GM12875 (cell line): ENCODE data around the gene SLC51B.
"Not testable (repeated sequence)": the region's sequence is repeated elsewhere in the genome, so short reads cannot be mapped to it uniquely, and the experiment has no call there.

ENCODE experiments used
- H3K4me3 ChIP-seq: one replicate; pipeline ENCODE4 v1.5.1; 2011; ENCODE audit warnings: low read depth, low read length, control low read depth
- CTCF ChIP-seq: IDR thresholded peaks from 2 replicates; pipeline ENCODE4 v1.5.1; 2011; ENCODE audit warnings: low read depth, mild to moderate bottlenecking, control low read depth, inconsistent platforms, low read length, moderate library complexity, borderline replicate concordance; ENCODE audit not compliant: insufficient read depth

SLC51B gene

GRCh38 chr15:65071381-65071811 lies 26.2 kb downstream of the SLC51B start:
- TF ChIP-seq CTCF = no peak

GRCh38 chr15:65072027-65072426 lies 26.8 kb downstream of the SLC51B start:
- no peak overlapping the region for H3K4me3 ChIP-seq
- no peak for TF ChIP-seq CTCF

More at GRCh38 chr15:65071381-65071811, 26.2 kb downstream of the SLC51B start:
- H3K4me3 ChIP-seq = no peak overlapping the region

GRCh38 chr15:65072617-65073016 lies 27.4 kb downstream of the SLC51B start:
- no peak for TF ChIP-seq CTCF

GRCh38 chr15:65074946-65075345 lies 29.8 kb downstream of the SLC51B start:
- not testable (repeated sequence) for H3K4me3 ChIP-seq

More at GRCh38 chr15:65072617-65073016, 27.4 kb downstream of the SLC51B start:
- no peak overlapping the region for H3K4me3 ChIP-seq

GRCh38 chr15:65075607-65076395 lies 30.6 kb downstream of the SLC51B start:
- H3K4me3 ChIP-seq = not testable (repeated sequence)

- H3K4me3 ChIP-seq = no peak within 1 kb of the TSS
- no peak for TF ChIP-seq CTCF
These were observed 31.5 kb downstream of the SLC51B start, which contains the start of gene KBTBD13 for GRCh38 chr15:65076486-65077290. Gene KBTBD13, plus strand, starts transcription at chr15:65076746. Its CDS starts 70 bp downstream, at chr15:65076816.

GRCh38 chr15:65077291-65077980 lies 32.2 kb downstream of the SLC51B start:
- TF ChIP-seq CTCF = no peak
- H3K4me3 ChIP-seq = no peak overlapping the region
